Stimulated activated CD8-positive, alpha-beta memory T cell treated with anti-CD3 and anti-CD28 coated beads, Interleukin-7, amount 100 ng/mL, for 24 hours (primary cell): Measurements from ENCODE around the gene KLHL8.

Experiments
- DNase-seq: peaks from one replicate; pipeline ENCODE4 v3.0.0-alpha.2; 2020; ENCODE audit warnings: low read depth

KLHL8 gene

GRCh38 chr4:87121341-87122065 lies 98.9 kb downstream of the KLHL8 start:
- no peak for DNase-seq

GRCh38 chr4:87120411-87121162 lies 99.8 kb downstream of the KLHL8 start:
- DNase-seq, result no peak

- no peak for DNase-seq
Observed at GRCh38 chr4:87120010-87120409, 100.4 kb downstream of the KLHL8 start.

GRCh38 chr4:87118826-87119225 lies 101.6 kb downstream of the KLHL8 start:
- no peak for DNase-seq

DNA sequence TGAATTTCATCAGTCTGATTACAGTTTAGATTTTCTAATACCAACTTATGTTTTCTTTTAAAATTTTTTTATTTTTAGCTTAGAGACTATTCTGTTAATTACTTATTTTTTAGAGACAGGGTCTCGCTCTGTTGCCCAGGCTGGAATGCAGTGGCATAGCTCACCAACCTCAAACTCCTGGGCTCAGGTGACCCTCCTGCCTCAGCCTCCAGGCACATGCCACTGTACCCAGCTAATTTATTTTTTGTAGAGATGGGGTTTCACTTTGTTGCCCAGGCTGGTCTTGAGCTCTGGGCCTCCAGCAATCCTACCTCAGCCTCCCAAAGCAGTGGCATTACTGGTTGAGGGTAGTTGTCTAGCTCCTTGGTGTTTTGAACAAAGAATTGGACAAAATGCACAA lies 102.0 kb downstream of the KLHL8 start:
- DNase-seq, result no peak

DNA sequence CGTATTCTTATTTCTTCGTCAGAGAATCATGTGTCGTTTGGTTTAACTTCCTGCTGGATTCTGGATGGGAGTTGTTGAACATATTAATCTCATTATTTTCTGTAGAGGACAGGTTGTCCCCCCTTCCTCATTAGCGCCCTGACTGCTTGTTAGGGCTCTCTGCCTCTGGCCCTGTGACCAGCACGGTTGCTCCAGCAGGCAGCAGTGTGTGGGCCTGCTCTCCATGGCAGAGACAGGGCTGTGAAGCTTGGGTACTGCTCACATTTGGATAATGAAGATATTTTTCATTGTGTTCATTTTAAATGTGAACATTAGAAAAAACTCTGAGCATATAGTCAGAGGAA lies 102.7 kb downstream of the KLHL8 start:
- DNase-seq, result no peak

- no peak for DNase-seq
Observed at GRCh38 chr4:87117051-87117731, 103.2 kb downstream of the KLHL8 start.

GRCh38 chr4:87116231-87116630 lies 104.2 kb downstream of the KLHL8 start:
- no peak for DNase-seq

DNA sequence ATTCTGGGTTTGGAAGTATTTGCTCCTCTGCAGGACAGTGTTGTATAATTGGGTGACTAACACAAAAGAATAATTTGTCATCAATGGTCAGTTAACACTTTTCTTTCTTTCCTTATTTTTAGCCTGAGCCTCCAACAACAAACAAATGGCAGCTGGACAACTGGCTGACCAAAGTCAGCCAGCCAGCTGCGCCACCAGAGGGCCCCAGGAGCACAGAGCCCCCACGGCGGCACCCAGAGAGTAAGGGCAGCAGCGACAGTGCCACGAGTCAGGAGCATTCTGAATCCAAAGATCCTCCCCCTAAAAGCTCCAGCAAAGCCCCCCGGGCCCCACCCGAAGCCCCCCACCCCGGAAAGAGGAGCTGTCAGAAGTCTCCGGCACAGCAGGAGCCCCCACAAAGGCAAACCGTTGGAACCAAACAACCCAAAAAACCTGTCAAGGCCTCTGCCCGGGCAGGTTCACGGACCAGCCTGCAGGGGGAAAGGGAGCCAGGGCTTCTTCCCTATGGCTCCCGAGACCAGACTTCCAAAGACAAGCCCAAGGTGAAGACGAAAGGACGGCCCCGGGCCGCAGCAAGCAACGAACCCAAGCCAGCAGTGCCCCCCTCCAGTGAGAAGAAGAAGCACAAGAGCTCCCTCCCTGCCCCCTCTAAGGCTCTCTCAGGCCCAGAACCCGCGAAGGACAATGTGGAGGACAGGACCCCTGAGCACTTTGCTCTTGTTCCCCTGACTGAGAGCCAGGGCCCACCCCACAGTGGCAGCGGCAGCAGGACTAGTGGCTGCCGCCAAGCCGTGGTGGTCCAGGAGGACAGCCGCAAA lies 106.0 kb downstream of the KLHL8 start:
- DNase-seq, result no peak

- no peak for DNase-seq
Observed at GRCh38 chr4:87112063-87112462, 108.4 kb downstream of the KLHL8 start.
